Glomerular visceral epithelial cell (primary cell): Measurements from ENCODE around the gene GNAT2.

ENCODE experiments used
- DNase-seq: peaks from one replicate; pipeline ENCODE4 v3.0.0-alpha.2; 2016; ENCODE audit errors: extremely low spot score

Gene GNAT2

GRCh38 chr1:109641861-109642260 is 22.4 kb upstream of the GNAT2 start:
- DNase-seq, result no peak

GRCh38 chr1:109641078-109641740 is 21.8 kb upstream of the GNAT2 start:
- no peak for DNase-seq

DNA sequence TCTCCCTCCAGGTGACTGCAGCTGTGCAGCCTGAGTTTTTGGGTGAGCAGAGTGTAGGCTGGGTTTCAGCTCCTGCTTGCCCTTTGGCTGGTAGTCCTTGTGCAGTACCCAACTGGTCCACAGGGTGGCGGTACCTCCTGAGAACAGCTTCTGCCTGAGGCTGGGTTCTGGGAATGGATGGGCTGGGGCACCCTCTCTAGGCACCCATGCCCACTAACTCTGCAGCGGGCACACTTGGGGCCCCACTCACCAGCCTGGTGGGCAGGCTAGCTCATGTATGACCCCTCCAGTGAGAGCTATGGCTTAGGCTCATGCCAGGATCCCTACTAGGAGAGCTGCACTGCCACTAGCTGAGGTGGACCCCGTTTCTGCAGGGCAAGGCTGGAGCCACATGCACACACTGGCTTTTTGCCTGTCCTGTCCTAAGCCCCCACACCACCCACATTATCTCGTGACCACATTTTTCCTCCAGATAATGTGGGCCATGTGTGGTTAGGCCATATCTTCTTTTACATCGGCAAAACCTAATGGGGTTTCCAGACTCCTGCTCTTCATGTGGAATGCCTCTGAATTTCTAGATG is 21.0 kb upstream of the GNAT2 start:
- peak; percentile 73 for DNase-seq

GRCh38 chr1:109639841-109640184 is 20.4 kb upstream of the GNAT2 start:
- no peak for DNase-seq

- DNase-seq, result no peak
These were observed 19.8 kb upstream of the GNAT2 start for GRCh38 chr1:109639063-109639840.

GRCh38 chr1:109637446-109637845 is 18.0 kb upstream of the GNAT2 start:
- no peak for DNase-seq

DNA sequence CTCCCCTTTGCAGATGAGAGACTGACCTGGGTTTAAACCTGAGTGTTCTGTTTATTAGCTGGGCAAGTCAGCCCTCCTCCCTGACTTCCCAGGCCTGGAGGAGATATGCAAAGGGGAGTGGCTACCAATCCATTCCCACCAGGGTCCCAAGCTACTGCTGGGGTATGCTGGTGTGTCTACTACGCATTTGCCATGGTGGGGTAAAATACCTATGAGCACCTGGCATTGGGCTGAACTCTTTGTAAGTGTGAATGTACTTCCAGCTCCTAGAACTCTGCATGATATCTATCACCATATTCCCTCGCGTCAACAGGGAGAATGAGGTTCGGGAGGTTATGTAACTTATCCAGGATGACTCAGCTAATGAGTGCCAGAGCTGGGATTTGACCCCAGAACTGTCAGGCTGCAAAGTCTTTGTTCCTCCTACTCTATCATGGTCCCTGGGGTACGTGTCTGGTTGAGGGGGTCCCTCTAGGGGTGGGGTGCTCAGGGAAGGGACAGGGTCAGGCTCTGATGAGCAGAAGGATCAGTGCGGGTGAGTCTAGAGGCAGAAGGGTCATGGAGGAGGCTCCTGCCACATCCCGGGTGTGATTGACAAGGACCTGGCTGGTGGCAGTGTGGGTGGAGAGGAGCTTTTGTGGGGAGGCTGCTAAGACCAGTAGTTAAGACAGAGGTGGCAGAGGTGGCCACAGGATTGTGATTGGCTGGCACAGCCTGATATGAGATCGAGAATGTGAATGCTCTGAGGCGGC is 17.0 kb upstream of the GNAT2 start:
- no peak for DNase-seq

- no peak for DNase-seq
These were observed 16.4 kb upstream of the GNAT2 start for GRCh38 chr1:109635862-109636200.

GRCh38 chr1:109634771-109635750 is 15.6 kb upstream of the GNAT2 start:
- no peak for DNase-seq

- no peak for DNase-seq
These were observed 14.9 kb upstream of the GNAT2 start for GRCh38 chr1:109634292-109634691.

DNA sequence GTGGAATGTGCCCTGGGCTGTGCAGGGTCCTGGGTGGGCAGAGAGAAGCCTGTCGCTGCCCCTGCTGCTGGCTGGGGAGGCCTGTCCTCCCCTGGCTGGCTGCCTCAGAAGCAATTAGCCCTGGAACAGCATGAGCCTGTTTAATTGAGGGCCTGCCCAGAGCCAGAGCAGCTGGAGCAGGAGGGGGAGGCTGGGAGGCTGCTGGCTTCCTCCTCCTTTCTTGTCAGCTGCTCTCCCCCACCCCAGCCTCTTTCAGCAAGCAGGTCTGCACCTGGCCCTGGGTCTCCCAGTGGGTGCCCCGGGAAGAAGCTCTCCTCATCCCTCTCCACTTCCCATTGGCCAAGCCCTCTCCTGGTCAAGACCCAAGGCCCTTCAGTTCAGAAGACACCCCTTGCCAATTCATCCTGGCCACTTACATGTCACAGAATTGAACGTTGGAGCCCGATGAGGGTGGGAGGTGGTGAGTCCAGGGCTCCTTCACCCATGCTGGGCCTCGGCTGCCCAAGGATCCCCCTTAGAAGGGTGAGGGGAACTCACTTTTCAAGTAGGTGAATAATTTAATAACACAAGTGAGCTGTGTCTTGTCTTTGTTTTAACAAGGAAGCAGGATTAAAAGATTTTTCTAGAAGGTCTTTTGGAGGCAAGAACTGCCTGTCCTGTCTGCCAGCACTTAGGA is 13.4 kb upstream of the GNAT2 start:
- no peak for DNase-seq

DNA sequence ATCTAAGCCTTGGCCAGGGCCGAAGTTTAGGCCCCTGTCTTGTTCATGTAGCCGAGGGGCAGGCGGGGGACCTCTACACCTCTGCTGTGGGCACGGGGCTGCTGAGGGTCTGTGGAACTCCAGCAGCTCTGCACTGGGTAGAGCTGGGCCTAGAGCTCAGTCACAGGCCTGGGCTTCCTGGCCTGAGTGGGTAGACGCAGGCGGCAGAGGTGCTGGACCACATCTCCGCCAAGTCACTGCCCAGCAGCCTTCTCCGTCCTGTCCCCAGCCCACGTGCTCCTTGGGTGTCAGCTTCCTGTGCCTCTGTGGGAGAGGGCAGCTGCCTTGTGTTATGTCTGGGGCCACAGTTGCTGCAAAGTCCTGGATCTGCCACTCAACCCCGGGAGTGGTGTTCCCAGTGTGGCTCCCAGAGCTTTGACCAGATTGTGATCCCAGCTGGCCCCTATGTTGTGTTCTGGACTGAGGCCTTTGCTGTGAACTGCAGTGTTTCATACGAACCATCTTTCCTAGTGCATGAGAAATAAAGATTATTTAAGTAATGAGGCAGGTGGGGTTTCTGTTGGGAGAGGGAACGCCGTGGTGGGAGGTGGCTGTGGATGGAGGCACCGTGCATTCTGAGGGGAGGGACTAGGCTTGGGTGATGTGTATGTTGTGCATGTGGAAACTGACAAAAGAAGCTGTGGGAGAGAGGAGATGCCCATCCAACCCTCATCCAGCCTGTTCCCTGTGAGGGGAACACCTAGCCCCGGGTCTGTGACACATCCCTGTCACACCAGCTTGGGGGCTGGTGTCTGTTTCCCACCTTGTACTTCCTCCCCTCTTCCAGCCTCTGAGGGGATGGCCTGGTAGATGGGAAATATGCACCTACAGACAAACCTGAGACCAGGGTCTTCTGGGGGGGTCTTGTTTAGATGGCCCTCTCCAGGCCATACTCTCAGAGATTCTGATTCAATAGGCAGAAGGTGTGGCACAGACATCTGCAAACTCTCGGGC is 12.4 kb upstream of the GNAT2 start:
- no peak for DNase-seq

DNA sequence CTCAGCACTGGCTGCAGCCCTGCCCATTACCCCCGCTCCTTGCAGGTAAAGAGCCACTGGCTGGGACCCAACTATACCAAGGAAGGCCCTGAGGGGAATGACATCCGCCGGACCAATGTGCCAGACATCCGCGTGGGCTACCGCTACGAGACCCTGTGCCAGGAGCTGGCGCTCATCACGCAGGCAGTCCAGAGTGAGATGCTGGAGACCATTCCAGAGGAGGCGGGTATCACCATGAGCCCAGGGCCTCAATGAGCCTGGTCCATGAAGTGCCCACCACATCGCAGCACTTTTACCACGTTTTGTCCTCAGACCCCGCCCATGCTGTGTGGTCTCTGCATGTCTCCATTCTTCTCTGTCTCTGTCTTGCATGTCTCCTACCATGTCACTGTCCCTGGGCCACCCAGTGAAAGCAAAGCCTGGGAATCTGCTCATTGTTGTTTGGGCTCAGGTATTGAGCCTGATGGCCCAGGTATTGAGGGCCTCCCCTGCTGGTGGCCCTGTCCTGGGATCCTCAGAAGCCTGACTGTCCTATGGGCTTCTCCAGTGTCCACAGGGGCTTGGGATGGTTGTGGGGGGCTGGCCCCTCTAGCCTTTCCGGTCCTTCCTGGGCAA is 11.6 kb upstream of the GNAT2 start:
- no peak for DNase-seq

DNA sequence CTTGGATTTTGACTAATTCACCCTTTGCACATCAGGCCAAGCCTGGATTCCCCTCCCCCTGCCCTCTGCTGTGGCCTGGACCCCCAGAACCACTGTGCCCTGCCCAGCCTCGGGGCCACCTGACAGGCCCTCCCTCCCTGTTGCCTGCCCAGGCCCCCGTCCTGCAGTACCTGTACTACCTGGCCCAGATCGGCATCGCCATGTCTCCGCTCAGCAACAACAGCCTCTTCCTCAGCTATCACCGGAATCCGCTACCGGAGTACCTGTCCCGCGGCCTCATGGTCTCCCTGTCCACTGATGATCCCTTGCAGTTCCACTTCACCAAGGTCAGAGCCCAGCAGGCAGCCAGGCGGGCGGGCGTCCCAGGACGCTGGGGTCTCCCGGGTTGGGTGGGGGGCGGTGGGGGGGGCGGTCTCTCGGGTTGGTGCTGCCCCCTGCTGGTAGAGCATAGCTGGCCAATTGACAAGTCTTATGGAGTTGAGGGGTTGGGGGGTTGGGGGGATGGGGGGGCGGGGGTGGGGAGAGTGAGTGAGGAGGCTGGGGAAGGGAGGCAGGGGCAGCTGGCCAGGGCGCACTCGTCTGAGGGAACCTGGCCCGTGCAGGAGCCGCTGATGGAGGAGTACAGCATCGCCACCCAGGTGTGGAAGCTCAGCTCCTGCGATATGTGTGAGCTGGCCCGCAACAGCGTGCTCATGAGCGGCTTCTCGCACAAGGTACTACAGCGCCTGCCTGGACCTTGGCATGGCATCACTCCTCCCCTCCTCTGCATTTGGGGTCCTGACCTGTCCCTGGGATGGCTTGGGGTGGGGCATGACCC is 10.9 kb upstream of the GNAT2 start:
- DNase-seq, result no peak

- DNase-seq, result no peak
These were observed 10.1 kb upstream of the GNAT2 start for GRCh38 chr1:109629372-109630030.

GRCh38 chr1:109628540-109629321 is 9.3 kb upstream of the GNAT2 start:
- DNase-seq, result peak; percentile 97
